Uterus (tissue), 4 donors: ENCODE data around the gene KRTAP10-3. TPM values are rescaled to one million over a fixed set of nuclear protein-coding genes. Genes with fewer than 3 reads are reported as not detected.

ENCODE experiments used
- DNase-seq, 2 donors: peaks; one replicate each; pipeline ENCODE4 v3.0.0-alpha.2; 2019 to 2020
- H3K27ac ChIP-seq, 2 donors: fragments of 200-600 bp; sonication (generic); 1 replicate in 1 of 2; 2 replicates in 1 of 2; pipeline ENCODE4 v1.5.1; 2016 to 2018
- H3K27me3 ChIP-seq, 2 donors: fragments of 200-600 bp; sonication (generic); one replicate each; pipeline ENCODE4 v1.5.1; 2018 to 2019; ENCODE audit warnings: control low read depth in 1 of 2
- H3K36me3 ChIP-seq, 2 donors: fragments of 200-600 bp; sonication (generic); one replicate each; pipeline ENCODE4 v1.5.1; 2019; ENCODE audit warnings: control low read depth in 1 of 2
- H3K4me1 ChIP-seq, 2 donors: fragments of 200-600 bp; sonication (generic); one replicate each; pipeline ENCODE4 v1.5.1; 2018 to 2019; ENCODE audit warnings: control low read depth in 1 of 2
- H3K4me3 ChIP-seq, 2 donors: fragments of 200-600 bp; sonication (generic); 1 replicate in 1 of 2; 2 replicates in 1 of 2; pipeline ENCODE4 v1.5.1; 2018 to 2019; ENCODE audit warnings: mild to moderate bottlenecking in 1 of 2
- H3K9me3 ChIP-seq, 2 donors: fragments of 200-600 bp; sonication (generic); one replicate each; pipeline ENCODE4 v1.5.1; 2019; ENCODE audit warnings: control low read depth in 1 of 2
- POLR2A ChIP-seq, 2 donors: fragments of 450-650 bp; IDR thresholded peaks; one replicate each; pipeline ENCODE4 v1.6.1; 2016; ENCODE audit warnings: antibody characterized with exemption in 2 of 2, mild to moderate bottlenecking in 1 of 2, moderate library complexity in 1 of 2
- intact Hi-C: fragments of 100-400 bp; cut with DNase I; formaldehyde crosslinking; loops from one replicate; pipeline ENCODE4 v1.15.1; 2023; ENCODE audit warnings: low total_unique reads
- total RNA-seq, 4 donors: library from RNA; depleted of rRNA in 3 of 4; stranded (reverse); fragments of >200 nt in 3 of 4; gene quantifications; one replicate each; pipeline versions ENCODE4 v1.1.0 to v1.2.4, GENCODE V29; 2014 to 2023
- TF ChIP-seq, protein P1 (sequence below), 4 experiments: fragments of 200-600 bp in 2 of 4; fragments of 450-650 bp in 2 of 4; sonication (generic) in 2 of 4; IDR thresholded peaks; one replicate each; pipeline ENCODE4 v1.5.1; 2016 to 2019; ENCODE audit warnings: antibody characterized with exemption in 4 of 4, mild to moderate bottlenecking in 2 of 4, moderate library complexity in 1 of 4
- donor health status: DM: yes; HTN: yes; CAD: no.

KRTAP10-3 gene
- total RNA-seq, 4 donors from 2014 or later: not detected

DNA sequence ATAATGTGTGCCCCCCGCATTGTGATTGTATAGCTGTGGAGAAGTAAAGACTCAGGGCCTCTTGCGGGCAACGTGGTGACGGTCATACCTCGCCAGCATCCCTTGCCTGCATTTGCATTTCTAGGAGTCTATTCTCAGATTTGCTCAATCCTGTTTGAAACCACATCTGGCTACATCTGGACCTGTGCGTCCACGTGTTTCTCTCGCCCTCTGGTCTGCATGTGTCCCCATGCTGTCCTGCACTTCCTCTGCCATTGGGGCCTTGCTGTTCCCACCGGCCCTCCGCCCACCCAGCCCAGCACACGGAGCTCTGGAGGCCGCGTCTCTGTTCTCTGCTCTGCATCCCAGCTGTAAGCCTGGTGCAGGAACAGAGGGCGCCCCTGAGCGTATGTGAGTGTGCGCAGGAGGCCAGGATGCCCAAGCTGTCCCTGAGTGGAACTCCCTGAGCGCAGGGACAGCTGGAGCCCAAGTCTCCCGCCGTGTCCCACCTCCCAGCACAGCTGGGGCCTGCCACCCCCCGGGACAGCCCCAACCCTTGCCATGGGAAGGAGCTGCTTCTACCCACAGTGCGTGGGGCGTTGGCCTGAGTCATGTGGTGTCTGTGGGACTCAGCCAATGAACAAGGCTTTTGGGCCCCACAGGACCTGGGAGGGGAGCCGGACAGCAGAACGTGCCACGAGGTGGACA lies 8.9 kb downstream of the KRTAP10-3 start:
- DNase-seq: no peak
- Histone ChIP-seq H3K4me1 (no peaks in the 10 kb centered on the region), H3K9me3 (peaks cover 0 to 5% of the 10 kb centered on the region in 2 donors), H3K27ac (no peak overlapping the region), H3K36me3 (no peaks in the 10 kb centered on the region), H3K27me3 (no peaks in the 10 kb centered on the region), H3K4me3 (no peak overlapping the region)
- intact Hi-C loops: no loop called here
- TF ChIP-seq, protein P1, sequence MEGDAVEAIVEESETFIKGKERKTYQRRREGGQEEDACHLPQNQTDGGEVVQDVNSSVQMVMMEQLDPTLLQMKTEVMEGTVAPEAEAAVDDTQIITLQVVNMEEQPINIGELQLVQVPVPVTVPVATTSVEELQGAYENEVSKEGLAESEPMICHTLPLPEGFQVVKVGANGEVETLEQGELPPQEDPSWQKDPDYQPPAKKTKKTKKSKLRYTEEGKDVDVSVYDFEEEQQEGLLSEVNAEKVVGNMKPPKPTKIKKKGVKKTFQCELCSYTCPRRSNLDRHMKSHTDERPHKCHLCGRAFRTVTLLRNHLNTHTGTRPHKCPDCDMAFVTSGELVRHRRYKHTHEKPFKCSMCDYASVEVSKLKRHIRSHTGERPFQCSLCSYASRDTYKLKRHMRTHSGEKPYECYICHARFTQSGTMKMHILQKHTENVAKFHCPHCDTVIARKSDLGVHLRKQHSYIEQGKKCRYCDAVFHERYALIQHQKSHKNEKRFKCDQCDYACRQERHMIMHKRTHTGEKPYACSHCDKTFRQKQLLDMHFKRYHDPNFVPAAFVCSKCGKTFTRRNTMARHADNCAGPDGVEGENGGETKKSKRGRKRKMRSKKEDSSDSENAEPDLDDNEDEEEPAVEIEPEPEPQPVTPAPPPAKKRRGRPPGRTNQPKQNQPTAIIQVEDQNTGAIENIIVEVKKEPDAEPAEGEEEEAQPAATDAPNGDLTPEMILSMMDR (IDR thresholded peaks at IDR 0.05): no peak
- TF ChIP-seq POLR2A (IDR thresholded peaks at IDR 0.05): no peak

DNA sequence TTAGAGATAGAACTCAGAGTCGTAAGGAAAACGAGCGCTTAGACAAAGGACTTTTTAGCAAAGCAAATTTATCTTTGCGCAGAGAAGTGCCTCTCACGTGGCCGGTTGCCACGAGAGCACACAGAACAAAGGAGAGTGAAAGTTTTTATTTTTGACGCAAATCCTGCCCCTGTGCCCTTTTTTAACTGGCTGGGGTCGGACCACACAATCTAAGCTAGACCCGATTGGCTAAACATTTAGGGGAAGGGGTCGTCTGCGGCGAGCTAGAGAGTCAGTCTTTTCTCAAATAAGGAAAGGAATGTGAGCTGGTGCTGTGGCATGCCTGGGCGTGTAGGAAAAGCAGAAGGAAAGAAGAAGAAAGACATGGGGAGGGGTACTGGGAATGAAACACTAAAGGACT lies 9.7 kb downstream of the KRTAP10-3 start:
- Histone ChIP-seq H3K4me3 (no peak overlapping the region), H3K36me3 (no peaks in the 10 kb centered on the region), H3K4me1 (no peaks in the 10 kb centered on the region), H3K27me3 (no peaks in the 10 kb centered on the region), H3K27ac (no peak overlapping the region), H3K9me3 (peaks cover 0 to 5% of the 10 kb centered on the region in 2 donors)
- intact Hi-C loops: no loop called here
- no peak for TF ChIP-seq POLR2A (IDR thresholded peaks at IDR 0.05)
- TF ChIP-seq, protein P1 (IDR thresholded peaks at IDR 0.05): no peak
- DNase-seq: no peak

DNA sequence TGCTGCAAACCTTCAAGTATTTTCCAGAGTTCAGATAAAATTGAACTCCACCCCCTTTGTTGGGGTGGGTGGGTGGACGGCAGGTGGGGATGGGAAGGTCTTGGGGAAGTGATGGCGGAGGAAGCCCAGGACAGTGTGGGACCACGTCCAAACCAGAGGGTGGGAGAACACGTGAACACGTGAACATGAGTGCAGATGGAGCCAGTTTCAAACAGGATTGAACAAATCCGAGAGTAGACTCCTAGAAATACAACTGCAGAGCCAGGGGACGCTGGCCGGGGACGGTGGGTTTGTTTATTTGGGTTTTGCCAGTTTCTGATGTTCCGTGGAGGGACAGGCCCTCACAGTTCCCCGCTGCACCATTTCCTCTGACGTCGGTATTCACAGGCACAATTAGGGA lies 10.2 kb downstream of the KRTAP10-3 start:
- intact Hi-C loops: no loop called here
- H3K4me3 ChIP-seq: no peak overlapping the region
- peaks cover 0 to 5% of the 10 kb centered on the region in 2 donors for H3K9me3 ChIP-seq
- no peaks in the 10 kb centered on the region for H3K36me3 ChIP-seq
- TF ChIP-seq POLR2A (IDR thresholded peaks at IDR 0.05): no peak
- TF ChIP-seq, protein P1 (IDR thresholded peaks at IDR 0.05): no peak
- DNase-seq: no peak
- no peaks in the 10 kb centered on the region for H3K4me1 ChIP-seq
- H3K27me3 ChIP-seq: no peaks in the 10 kb centered on the region
- H3K27ac ChIP-seq: no peak overlapping the region

DNA sequence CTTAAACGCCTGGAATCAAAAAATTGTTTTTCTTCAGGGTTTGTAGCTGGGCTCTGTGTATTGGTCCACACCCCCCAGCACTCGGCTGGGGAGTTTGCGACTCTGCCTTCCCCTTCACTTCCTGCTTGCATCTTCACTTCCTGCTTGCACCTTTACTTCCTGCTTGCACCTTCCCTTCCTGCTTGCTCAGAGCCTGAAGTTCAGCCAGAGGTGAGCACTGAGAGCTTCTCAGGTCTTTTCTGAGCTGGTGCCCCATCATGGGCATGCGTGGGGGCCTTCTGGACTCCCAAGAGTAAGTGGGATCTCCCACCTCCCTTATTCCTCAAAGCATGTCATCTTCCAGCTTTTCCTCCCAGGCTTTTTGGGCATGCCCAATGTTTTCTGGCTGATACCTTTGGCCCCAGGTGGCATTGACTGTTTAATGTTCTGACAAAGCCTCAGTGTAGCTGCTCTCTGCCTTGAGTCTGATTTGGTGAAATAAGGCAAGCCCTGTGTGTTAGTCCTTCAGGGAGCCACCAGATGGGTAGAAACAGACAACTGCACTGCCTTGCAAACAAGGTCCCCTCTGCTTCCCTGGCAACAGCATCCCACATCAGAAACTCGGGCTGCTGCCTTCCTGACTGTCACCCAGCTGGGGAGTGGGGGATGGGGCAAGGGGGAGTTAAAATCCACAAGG lies 10.8 kb downstream of the KRTAP10-3 start:
- no peak overlapping the region for H3K27ac ChIP-seq
- H3K36me3 ChIP-seq: no peaks in the 10 kb centered on the region
- no peak for DNase-seq
- no peak overlapping the region for H3K4me3 ChIP-seq
- H3K27me3 ChIP-seq: no peaks in the 10 kb centered on the region
- intact Hi-C loops: no loop called here
- H3K9me3 ChIP-seq: peaks cover 0 to 5% of the 10 kb centered on the region in 2 donors
- H3K4me1 ChIP-seq: no peaks in the 10 kb centered on the region
- TF ChIP-seq, protein P1 (IDR thresholded peaks at IDR 0.05): no peak
- TF ChIP-seq POLR2A (IDR thresholded peaks at IDR 0.05): no peak

DNA sequence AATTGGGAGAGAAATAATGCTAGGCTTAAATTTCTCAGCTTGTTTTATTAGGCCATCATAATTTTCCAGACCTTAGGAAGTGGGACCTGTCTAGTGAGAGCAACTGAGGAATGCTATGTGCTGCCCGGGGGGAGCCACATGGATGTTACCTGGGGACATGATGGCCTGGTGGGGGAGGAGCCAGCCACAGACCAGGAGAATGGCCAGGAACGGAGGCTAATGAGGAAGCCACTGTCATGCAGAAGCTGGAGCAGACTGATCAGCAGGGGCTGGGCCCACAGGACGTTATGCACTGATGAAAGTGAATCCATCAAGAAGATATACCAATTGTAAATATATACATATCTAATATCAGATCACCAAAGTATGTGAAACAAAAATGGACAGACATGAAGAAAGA lies 14.0 kb downstream of the KRTAP10-3 start:
- H3K27me3 ChIP-seq: no peaks in the 10 kb centered on the region
- no peak overlapping the region for H3K4me3 ChIP-seq
- peaks cover 0 to 5% of the 10 kb centered on the region in 2 donors for H3K9me3 ChIP-seq
- no peak for DNase-seq
- intact Hi-C loops: no loop called here
- no peak overlapping the region for H3K27ac ChIP-seq
- no peak for TF ChIP-seq POLR2A (IDR thresholded peaks at IDR 0.05)
- TF ChIP-seq, protein P1 (IDR thresholded peaks at IDR 0.05): no peak
- H3K4me1 ChIP-seq: no peaks in the 10 kb centered on the region
- H3K36me3 ChIP-seq: no peaks in the 10 kb centered on the region
